HG02885 (cell line): ENCODE data around the gene ATPAF1.

Source experiments
- ATAC-seq: cut with Tn5 transposase; IDR thresholded peaks from one replicate; pipeline ENCODE4 v1.9.1; 2021; ENCODE audit warnings: mild to moderate bottlenecking; ENCODE audit not compliant: unreplicated experiment, poor library complexity

ATPAF1 gene

DNA sequence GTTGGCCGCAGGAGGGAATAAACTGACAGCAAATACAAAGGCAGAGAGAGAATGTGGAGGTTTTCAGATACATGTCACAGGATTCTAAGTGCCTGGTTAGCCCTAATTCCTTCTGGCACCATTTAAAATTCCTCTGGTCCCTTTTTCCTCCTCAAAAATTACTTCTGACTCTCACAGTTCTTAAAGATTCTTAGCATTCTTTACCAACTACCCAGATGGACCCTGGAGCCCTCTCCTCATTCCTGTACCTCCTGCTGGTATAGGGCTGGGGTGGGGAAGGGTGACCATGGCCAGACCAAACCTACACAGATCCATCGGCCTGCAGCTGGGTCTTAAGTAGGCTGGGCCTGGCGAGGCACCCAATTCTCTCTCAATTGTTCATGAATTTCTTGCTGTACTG lies 71.3 kb downstream of the ATPAF1 start:
- no peak for ATAC-seq

DNA sequence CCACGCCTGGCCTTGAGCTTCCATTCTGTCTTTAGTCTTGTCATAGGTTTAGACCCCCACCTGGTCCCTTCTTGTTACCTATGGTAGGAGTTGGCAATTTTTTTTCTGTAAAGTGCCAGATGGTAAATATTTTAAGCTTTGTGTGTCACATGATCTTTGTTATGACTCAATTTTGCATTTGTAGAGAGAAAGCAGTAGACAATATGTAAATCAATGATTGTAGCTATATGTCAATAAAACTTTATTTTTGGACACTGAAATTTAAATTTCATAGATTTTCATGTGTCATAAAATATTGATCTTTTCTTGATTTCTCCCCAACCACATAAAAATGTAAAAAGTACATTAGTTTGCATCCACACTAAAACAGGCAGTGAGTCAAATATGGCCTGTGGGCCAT lies 72.1 kb downstream of the ATPAF1 start:
- ATAC-seq = no peak

DNA sequence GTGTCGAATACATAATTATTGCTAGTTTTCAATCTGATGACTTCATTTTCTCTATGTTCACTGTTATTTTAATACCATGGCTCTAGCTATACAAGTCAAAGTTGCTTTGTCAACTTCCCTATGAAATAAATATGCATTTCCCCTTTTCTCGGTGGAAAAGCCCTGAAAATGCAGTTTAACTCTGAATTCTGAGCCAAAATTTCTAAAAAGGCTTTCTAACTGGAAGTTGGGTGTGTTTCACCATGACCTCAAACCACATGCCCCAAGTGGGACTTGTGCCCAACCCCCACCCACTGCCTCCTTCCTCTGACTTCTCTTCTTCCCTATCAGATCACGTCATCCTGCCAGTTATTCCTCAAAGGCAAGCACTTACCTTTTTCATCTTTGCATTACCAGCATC lies 73.0 kb downstream of the ATPAF1 start:
- no peak for ATAC-seq

DNA sequence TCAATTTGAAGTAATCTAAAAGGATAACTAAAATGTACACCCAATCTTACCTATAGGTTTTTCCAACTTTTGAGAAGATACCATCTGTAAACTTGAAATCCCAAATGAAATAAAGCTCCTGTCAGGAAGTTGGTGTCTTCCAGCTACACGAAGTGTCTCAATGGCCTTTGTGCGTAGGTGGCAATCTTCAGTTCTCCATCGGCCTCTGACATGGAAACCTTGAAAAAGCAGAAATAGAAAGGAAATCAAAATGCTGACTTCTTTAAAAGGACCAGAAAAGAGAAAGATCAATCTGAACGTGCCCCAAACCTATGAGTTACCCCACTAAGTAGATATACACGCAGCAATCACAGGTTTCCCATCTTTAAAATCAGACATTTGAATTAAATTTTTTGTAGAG lies 74.1 kb downstream of the ATPAF1 start:
- no peak for ATAC-seq

DNA sequence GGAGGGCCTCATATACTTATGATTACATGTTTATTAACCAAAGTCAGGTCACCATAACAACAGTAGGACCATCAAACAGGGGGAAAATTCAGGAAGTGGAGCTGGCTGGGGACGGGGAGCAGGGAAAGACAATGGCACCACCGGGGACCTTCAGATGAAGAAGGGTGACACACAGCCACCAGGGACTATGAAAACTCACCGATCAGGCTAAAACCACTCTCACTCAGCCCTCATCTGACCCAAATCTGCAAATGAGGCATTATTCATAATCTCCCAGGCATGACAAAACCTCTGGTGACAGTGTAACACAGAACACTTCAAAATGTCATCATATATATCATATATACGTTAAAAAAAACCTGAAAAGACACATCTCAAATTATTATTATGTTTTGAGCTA lies 75.3 kb downstream of the ATPAF1 start:
- ATAC-seq = no peak

DNA sequence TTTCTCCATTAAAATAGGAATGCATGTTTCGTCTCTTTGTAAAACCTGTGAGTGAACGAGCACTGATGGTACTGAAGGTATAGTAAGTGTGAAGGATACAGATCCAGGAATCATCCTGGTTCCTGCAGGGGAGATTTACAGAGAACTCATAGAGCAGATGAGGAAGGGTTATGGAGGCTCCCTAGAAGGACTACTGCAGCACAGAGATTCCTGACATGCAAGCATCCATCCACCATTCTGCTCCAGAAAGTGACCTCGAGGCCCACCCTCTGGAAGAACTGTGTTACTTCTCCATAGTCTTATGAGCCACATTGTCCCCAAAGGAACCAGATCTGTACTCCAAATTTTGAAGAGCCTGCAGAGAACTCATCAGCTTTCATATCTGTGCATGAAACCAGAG lies 78.6 kb downstream of the ATPAF1 start:
- no peak for ATAC-seq

DNA sequence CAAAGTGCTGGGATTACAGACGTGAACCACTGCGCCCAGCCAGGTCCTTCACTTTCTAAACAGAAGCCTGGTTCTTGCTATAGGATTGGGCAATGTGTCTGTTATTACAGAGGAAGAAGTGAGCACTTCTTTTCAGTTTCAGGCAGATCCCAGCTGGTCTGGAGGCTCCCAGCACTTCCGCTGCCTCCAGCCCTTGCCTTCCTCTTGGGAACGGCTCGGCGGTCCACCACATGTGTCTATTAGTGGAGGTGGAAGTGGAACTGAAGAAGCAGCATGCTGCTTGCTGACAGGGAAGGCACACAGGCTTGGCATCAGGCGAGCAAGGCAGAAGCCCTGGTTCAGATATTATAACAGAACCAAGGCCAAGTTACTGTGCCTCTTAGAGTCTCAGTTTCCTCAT lies 81.1 kb downstream of the ATPAF1 start:
- ATAC-seq = no peak

DNA sequence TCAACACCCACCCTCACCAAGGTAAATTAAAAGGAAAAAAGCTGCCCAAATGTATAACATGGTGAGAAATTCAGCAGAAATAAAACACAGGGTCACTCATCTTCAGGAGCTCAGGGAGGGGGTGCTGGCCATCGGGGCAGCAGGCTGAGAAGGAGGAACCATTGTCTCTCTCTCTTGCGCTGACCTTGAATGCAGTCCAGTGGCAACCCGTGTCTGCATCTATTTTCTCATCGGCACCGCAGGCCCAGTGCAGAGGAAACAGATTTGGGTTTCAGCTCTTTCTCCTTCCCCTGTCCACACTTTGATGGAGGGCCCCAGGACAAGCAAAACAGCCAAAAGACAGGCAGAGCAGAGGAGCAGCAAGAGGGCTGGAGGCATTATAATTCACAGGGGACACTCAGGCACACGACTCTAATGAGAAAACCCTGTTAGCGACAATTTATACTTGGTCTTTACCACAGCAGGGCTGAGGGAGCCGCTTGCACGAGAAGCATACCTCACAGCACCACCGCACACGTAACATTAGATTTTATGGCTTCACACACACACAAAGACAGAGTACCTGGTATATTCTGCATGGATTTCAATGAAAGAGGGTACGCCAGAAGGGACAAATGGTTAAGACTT lies 82.7 kb downstream of the ATPAF1 start:
- no peak for ATAC-seq

DNA sequence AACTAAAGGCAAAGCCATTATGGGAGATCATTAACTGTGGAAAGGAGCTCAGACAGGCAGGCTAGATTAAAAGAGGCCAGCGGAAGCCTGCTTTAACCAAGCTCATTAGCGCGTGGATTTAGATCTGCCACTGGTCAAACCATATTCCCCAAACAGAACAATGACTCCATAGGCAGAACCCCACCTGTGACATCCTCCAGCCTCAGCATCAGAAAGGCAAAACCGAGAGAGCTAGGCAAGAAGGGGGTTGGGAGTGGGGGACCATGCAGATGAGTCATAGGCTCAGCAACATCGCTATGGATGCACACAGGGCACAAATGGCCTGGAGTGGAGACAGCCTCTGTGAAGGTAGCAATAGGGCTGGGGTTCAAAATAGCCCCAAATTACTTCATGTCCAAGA lies 84.7 kb downstream of the ATPAF1 start:
- ATAC-seq = no peak

DNA sequence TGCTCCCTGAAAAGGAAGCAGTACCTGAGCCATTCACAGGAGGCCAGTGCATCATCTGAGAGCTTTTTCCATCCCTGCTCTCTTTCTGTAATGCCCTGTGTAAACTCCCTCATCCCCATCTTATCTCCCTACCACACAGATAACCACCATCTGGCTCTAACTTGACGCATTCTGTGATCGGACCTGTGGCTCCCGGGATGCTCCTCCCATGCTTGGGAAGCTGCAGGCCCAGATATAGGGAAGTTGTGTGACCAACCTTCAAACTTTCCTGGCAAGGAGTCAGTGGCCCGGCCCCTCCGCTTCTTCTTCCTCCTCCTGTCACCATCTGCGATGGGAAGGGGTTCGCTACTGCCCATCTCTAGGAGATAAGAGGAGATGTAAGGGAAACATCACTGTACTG lies 85.2 kb downstream of the ATPAF1 start:
- no peak for ATAC-seq
